T-helper 2 cell treated with Interferon-gamma antibody and Interleukin-4, amounts not matched to agents 5 μg/mL and 100 μg/mL, for 36 hours (primary cell): ENCODE results near the gene ALG3.

Source experiments
- DNase-seq: peaks from one replicate; pipeline ENCODE4 v3.0.0; 2021; ENCODE audit warnings: low spot score
- H3K27ac Mint-ChIP-seq: one replicate; pipeline ENCODE4 v1.8.0; 2021; ENCODE audit warnings: mild to moderate bottlenecking, mixed read lengths
- H3K27me3 Mint-ChIP-seq: one replicate; pipeline ENCODE4 v1.8.0; 2021; ENCODE audit warnings: low read depth, mixed read lengths
- H3K36me3 Mint-ChIP-seq: one replicate; pipeline ENCODE4 v1.8.0; 2021; ENCODE audit warnings: low read depth, mixed read lengths
- H3K4me1 Mint-ChIP-seq: one replicate; pipeline ENCODE4 v1.8.0; 2021; ENCODE audit warnings: low read depth, mixed read lengths
- H3K4me3 Mint-ChIP-seq: one replicate; pipeline ENCODE4 v1.8.0; 2022; ENCODE audit warnings: mild to moderate bottlenecking, moderate library complexity, mixed read lengths
- H3K9me3 Mint-ChIP-seq: one replicate; pipeline ENCODE4 v1.8.0; 2021; ENCODE audit warnings: mixed read lengths

ALG3 gene

DNA sequence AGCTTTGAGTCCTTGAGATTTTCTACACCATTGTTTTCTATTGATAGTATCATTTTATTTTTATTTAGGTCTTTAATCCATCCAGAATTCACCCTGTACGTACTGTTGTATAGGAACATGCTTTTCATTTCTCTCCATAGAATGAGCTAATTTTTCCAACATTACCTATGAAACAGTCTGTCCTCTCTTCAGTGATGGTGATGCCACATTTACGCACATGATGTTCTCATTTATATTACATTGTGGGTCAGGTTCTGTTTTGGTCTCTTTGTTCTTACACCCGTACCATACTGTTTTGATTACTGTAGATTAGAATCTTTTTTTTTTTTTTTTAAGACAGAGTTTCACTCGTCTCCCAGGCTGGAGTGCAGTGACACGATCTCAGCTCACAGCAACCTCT lies 37.0 kb downstream of the ALG3 start:
- no peaks in the 10 kb centered on the region for H3K9me3 Mint-ChIP-seq
- H3K27ac Mint-ChIP-seq: no peak overlapping the region
- no peaks in the 10 kb centered on the region for H3K36me3 Mint-ChIP-seq
- no peaks in the 10 kb centered on the region for H3K4me1 Mint-ChIP-seq
- H3K4me3 Mint-ChIP-seq: no peak overlapping the region
- no peak for DNase-seq
- H3K27me3 Mint-ChIP-seq: peaks cover 16% of the 10 kb centered on the region

DNA sequence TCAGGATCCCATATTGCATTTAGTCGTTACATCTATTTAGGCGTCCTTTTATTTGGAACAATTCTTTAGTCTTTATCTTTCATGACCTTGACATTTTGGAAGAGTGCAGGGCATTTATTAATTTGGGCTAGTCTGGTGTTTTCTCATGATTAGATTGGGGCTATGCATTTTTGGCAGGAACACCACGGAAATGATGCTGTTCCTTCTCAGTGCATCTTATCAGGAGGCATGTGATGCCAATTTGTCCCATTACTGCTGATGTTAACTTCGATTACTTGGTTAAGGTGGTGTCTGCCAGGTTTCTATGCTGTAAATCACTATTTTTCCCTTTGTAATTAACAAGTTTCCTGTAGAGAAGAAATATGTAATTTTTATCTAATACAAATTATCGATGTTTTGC lies 37.5 kb downstream of the ALG3 start:
- no peak for DNase-seq
- H3K9me3 Mint-ChIP-seq: no peaks in the 10 kb centered on the region
- H3K4me3 Mint-ChIP-seq: no peak overlapping the region
- H3K4me1 Mint-ChIP-seq: no peaks in the 10 kb centered on the region
- H3K27me3 Mint-ChIP-seq: peaks cover 21% of the 10 kb centered on the region
- H3K27ac Mint-ChIP-seq: no peak overlapping the region
- no peaks in the 10 kb centered on the region for H3K36me3 Mint-ChIP-seq

DNA sequence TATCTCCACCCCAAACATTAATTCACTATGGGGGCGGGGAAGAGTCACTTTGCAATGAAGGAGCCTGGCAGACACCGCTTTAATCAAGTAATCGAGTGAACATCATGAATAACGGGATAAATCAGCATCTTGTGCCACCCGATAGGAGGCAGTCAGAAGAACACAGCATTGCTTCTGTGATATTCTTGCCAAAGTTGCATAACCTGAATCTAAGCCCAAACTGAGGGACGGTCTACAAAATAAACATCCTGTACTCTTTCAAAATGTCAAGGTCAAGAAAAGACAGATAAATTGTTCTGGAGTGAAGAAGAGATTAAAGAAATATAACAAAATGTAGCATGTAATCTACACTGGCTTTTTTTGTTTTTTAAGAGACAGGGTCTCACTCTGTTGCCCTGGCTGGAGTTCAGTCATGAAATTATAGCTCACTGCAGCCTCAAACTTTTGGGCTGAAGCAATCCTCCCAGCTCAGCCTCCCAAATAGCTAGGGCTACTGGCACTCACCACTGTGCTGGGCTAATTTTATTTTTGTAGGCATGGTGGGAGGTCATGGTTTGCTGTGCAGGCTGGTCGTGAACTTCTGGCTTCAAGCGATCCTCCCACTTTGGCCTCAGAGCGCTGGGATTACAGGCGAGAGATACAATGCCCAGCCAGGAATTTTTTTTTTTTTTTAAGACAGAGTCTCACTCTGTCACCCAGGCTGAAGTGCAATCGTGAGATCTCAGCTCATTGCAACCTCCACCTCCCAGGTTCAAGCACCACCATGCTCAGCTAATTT lies 39.4 kb downstream of the ALG3 start:
- no peaks in the 10 kb centered on the region for H3K36me3 Mint-ChIP-seq
- H3K4me3 Mint-ChIP-seq: no peak overlapping the region
- no peak for DNase-seq
- peaks cover 20% of the 10 kb centered on the region for H3K27me3 Mint-ChIP-seq
- H3K27ac Mint-ChIP-seq: no peak overlapping the region
- H3K4me1 Mint-ChIP-seq: no peaks in the 10 kb centered on the region
- H3K9me3 Mint-ChIP-seq: no peaks in the 10 kb centered on the region

DNA sequence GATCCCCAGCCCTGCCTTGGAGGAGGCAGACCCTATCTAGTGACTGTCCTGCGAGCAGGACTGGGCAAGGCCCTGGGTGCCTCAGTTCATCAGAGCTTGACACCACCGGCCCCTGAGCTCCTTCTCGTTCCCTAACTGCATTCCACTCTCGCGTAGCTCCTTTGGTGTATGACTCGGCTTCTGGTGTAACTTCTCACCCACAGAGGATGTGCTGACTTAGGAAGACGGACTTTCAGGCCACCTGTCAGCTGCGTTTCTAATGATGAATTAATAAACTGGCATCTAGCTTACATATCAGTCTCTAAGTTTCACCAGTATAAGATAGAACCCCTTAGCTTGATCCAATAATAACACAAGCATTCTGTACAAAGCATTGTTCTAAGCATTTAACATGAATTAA lies 45.2 kb downstream of the ALG3 start:
- H3K4me3 Mint-ChIP-seq: no peak overlapping the region
- no peak overlapping the region for H3K27ac Mint-ChIP-seq
- peaks cover 15% of the 10 kb centered on the region for H3K27me3 Mint-ChIP-seq
- H3K9me3 Mint-ChIP-seq: no peaks in the 10 kb centered on the region
- no peaks in the 10 kb centered on the region for H3K4me1 Mint-ChIP-seq
- DNase-seq: no peak
- H3K36me3 Mint-ChIP-seq: no peaks in the 10 kb centered on the region

DNA sequence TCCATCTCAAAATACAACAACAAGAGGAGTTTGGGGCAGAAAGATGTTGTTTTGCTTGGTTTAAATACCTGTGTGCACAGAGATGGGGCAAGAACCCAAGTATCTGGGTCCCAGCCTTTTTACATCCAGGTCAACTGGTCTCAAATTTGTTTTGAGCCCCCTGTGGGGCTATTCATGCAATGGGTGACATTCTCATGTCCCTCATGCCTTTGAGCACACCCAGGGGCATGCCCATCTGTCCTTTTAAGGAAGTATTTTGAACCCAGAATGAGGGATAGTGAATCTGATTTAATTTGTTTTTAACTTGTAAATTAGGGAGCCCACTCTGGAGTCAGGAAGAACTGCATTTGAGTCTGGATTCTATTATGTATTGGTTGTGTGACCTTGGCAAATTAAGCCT lies 47.9 kb downstream of the ALG3 start:
- Mint-ChIP-seq H3K4me3 (no peak overlapping the region), H3K36me3 (no peaks in the 10 kb centered on the region), H3K27me3 (peaks cover 2% of the 10 kb centered on the region), H3K4me1 (no peaks in the 10 kb centered on the region), H3K27ac (no peak overlapping the region), H3K9me3 (no peaks in the 10 kb centered on the region)
- DNase-seq: no peak

DNA sequence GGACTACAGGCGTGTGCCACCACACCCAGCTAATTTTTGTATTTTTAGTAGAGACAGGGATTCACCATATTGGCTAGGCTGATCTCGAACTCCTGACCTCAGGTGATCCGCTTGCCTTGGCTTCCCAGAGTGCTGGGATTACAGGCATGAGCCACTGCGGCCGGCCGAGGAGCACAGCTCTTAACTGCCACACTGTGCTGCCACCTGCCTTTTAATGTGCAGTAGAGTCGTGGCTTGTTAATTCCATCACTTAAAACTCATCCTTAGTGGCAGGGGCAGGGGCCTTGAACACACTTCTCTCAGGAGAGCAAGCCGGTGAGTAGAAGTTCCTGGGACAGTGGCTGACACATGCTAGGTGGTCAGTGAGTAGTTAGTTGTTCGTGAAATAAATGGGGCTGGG lies 50.3 kb downstream of the ALG3 start:
- Mint-ChIP-seq H3K4me3 (no peak overlapping the region), H3K4me1 (no peaks in the 10 kb centered on the region), H3K36me3 (peaks cover 9% of the 10 kb centered on the region), H3K9me3 (no peaks in the 10 kb centered on the region), H3K27ac (no peak overlapping the region), H3K27me3 (no peaks in the 10 kb centered on the region)
- DNase-seq: no peak

DNA sequence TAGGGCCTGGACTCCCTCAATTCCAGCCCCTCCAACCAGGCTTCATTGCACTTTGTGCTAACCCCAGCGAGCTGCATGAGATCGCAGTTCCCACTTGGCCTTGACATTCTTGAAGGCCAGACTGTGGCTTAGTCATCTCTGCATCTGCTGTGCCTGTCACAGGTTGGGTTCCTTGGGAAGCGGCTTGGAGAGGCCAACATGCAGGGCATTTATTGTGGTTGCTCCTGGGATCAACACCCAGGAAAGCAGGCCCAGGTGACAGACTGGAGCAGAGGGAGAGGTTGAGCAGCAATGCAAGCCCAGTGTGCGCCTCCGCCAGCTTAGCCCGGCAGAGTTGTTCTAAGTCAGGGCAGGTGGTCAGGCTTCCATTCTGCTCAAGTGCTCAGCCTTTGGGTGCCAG lies 52.2 kb downstream of the ALG3 start:
- H3K36me3 Mint-ChIP-seq: peaks cover 24% of the 10 kb centered on the region
- H3K4me1 Mint-ChIP-seq: no peaks in the 10 kb centered on the region
- no peak overlapping the region for H3K4me3 Mint-ChIP-seq
- H3K27me3 Mint-ChIP-seq: no peaks in the 10 kb centered on the region
- DNase-seq: no peak
- no peaks in the 10 kb centered on the region for H3K9me3 Mint-ChIP-seq
- no peak overlapping the region for H3K27ac Mint-ChIP-seq

DNA sequence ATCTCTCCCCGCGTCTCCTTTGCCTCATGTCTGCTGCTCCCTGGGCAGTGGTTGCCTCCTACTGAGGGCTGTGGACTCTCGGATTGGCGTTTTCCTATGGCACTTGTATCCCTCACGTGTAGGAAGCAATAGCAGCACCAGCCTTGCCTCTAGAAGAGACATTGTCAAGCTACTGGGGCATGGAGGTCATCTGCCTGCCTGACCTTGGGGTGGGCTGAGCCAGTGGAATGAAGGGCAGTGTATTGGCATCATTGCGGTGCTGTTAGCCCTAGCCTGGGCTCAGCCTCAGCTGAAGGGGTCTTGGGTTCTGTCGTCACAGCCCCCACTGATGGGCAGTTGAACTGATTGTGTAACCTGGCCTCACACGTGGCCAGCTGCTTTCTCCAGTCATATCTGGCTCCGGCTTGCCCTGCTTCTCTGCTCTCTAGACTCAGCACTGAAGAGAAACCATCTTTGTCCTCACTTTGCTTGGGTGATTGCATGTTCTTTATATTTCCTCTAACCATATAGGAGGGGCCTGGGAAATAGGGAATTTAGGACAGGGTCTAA lies 54.7 kb downstream of the ALG3 start:
- H3K36me3 Mint-ChIP-seq: peaks cover 37% of the 10 kb centered on the region
- DNase-seq: no peak
- H3K9me3 Mint-ChIP-seq: no peaks in the 10 kb centered on the region

DNA sequence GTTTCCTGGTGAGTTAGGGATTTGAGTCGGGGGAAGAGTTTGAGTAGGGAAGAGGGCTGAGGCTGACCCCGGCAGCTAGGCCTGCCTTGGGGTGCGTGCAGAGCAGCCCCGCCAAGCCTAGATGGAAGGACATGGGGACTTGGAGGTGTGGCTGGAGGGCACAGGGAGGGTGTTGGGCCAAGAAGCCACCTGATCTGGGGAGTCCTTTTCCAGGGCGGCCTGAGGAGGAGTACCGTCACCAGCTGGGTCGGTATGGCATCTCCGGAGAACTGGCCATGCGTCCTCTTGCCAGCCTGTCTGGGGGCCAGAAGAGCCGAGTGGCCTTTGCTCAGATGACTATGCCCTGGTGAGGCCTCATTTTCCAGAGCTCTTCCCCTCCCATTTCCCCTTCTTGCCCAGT lies 55.9 kb downstream of the ALG3 start:
- no peak for DNase-seq
- Mint-ChIP-seq H3K27me3 (no peaks in the 10 kb centered on the region), H3K36me3 (peaks cover 43% of the 10 kb centered on the region), H3K9me3 (no peaks in the 10 kb centered on the region), H3K4me1 (no peaks in the 10 kb centered on the region), H3K27ac (no peak overlapping the region), H3K4me3 (no peak overlapping the region)

More for the DNA sequence above, 54.7 kb downstream of the ALG3 start:
- Mint-ChIP-seq H3K27ac (no peak overlapping the region), H3K4me1 (no peaks in the 10 kb centered on the region), H3K4me3 (no peak overlapping the region), H3K27me3 (no peaks in the 10 kb centered on the region)
